Measurements from ENCODE around the gene QRICH2. TPM values are rescaled to one million over a fixed set of nuclear protein-coding genes. Genes with fewer than 3 reads are reported as not detected.

The QRICH2 gene
- total and polyA plus RNA-seq, 9 of the 15 experiments (the other 6 are each of a cell fraction or from before 2014, with no cell fraction given), result 0.03 to 1.6 (median 0.81) TPM

DNA sequence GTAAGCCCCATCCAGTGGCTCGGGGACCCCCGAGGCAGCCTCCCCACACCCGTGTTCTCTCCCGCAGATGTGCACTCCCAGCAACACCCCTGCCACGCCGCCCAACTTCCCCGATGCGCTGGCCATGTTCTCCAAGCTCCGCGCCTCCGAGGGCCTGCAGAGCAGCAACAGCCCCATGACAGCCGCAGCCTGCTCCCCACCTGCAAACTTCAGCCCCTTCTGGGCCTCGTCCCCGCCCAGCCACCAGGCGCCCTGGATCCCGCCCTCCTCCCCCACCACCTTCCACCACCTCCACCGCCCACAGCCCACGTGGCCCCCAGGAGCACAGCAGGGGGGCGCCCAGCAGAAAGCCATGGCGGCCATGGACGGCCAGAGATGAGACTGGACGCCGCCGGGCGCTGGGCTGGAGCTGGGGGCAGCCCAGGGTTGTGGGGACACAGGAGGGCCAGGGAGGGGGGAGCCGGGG is 37.9 kb downstream of the QRICH2 start (continued):
- TF ChIP-seq DNMT1 (IDR thresholded peaks at IDR 0.05), result no peak
- TF ChIP-seq, protein P1, sequence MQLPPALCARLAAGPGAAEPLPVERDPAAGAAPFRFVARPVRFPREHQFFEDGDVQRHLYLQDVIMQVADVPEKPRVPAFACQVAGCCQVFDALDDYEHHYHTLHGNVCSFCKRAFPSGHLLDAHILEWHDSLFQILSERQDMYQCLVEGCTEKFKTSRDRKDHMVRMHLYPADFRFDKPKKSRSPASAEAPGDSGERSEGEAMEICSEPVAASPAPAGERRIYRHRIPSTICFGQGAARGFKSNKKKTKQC (CRISPR knock-in tag; IDR thresholded peaks at IDR 0.05), result no peak
- no peak for TF ChIP-seq ZBTB1 (CRISPR knock-in tag; IDR thresholded peaks at IDR 0.05; ENCODE audit: borderline replicate concordance, low read depth)
- TF ChIP-seq SAFB (IDR thresholded peaks at IDR 0.05; ENCODE audit: borderline replicate concordance, low read depth, low read length), result no peak
- no peak for TF ChIP-seq NFRKB (IDR thresholded peaks at IDR 0.05; ENCODE audit: low read depth)
- TF ChIP-seq, protein P2, sequence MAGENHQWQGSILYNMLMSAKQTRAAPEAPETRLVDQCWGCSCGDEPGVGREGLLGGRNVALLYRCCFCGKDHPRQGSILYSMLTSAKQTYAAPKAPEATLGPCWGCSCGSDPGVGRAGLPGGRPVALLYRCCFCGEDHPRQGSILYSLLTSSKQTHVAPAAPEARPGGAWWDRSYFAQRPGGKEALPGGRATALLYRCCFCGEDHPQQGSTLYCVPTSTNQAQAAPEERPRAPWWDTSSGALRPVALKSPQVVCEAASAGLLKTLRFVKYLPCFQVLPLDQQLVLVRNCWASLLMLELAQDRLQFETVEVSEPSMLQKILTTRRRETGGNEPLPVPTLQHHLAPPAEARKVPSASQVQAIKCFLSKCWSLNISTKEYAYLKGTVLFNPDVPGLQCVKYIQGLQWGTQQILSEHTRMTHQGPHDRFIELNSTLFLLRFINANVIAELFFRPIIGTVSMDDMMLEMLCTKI (IDR thresholded peaks at IDR 0.05; ENCODE audit: partially characterized antibody), result no peak
- TF ChIP-seq, protein P3, sequence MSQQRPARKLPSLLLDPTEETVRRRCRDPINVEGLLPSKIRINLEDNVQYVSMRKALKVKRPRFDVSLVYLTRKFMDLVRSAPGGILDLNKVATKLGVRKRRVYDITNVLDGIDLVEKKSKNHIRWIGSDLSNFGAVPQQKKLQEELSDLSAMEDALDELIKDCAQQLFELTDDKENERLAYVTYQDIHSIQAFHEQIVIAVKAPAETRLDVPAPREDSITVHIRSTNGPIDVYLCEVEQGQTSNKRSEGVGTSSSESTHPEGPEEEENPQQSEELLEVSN (IDR thresholded peaks at IDR 0.05; ENCODE audit: borderline replicate concordance in 1 of 2, extremely low read depth in 1 of 2, insufficient read depth in 1 of 2, insufficient read length in 1 of 2, low read depth in 1 of 2, low read length in 1 of 2, poor library complexity in 1 of 2, severe bottlenecking in 1 of 2), result peak in 1 of 2 experiments; percentile 45
- TF ChIP-seq, protein P4, sequence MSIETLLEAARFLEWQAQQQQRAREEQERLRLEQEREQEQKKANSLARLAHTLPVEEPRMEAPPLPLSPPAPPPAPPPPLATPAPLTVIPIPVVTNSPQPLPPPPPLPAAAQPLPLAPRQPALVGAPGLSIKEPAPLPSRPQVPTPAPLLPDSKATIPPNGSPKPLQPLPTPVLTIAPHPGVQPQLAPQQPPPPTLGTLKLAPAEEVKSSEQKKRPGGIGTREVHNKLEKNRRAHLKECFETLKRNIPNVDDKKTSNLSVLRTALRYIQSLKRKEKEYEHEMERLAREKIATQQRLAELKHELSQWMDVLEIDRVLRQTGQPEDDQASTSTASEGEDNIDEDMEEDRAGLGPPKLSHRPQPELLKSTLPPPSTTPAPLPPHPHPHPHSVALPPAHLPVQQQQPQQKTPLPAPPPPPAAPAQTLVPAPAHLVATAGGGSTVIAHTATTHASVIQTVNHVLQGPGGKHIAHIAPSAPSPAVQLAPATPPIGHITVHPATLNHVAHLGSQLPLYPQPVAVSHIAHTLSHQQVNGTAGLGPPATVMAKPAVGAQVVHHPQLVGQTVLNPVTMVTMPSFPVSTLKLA (conservative IDR thresholded peaks at IDR 0.05), result no peak; a peak in 1 of 4 replicates
- peak; percentile 23; the same call in 1 of the 2 replicates for TF ChIP-seq MYC (IDR thresholded peaks at IDR 0.05; ENCODE audit: low read depth, low read length)
- TF ChIP-seq MYC (CRISPR knock-in tag; IDR thresholded peaks at IDR 0.05; ENCODE audit: borderline replicate concordance, low read depth), result no peak
- TF ChIP-seq, protein P5, sequence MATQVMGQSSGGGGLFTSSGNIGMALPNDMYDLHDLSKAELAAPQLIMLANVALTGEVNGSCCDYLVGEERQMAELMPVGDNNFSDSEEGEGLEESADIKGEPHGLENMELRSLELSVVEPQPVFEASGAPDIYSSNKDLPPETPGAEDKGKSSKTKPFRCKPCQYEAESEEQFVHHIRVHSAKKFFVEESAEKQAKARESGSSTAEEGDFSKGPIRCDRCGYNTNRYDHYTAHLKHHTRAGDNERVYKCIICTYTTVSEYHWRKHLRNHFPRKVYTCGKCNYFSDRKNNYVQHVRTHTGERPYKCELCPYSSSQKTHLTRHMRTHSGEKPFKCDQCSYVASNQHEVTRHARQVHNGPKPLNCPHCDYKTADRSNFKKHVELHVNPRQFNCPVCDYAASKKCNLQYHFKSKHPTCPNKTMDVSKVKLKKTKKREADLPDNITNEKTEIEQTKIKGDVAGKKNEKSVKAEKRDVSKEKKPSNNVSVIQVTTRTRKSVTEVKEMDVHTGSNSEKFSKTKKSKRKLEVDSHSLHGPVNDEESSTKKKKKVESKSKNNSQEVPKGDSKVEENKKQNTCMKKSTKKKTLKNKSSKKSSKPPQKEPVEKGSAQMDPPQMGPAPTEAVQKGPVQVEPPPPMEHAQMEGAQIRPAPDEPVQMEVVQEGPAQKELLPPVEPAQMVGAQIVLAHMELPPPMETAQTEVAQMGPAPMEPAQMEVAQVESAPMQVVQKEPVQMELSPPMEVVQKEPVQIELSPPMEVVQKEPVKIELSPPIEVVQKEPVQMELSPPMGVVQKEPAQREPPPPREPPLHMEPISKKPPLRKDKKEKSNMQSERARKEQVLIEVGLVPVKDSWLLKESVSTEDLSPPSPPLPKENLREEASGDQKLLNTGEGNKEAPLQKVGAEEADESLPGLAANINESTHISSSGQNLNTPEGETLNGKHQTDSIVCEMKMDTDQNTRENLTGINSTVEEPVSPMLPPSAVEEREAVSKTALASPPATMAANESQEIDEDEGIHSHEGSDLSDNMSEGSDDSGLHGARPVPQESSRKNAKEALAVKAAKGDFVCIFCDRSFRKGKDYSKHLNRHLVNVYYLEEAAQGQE (IDR thresholded peaks at IDR 0.05; ENCODE audit: borderline replicate concordance), result no peak
- TF ChIP-seq, protein P5 (CRISPR knock-in tag; IDR thresholded peaks at IDR 0.05; ENCODE audit: low read depth), result no peak
- TF ChIP-seq, protein P6, sequence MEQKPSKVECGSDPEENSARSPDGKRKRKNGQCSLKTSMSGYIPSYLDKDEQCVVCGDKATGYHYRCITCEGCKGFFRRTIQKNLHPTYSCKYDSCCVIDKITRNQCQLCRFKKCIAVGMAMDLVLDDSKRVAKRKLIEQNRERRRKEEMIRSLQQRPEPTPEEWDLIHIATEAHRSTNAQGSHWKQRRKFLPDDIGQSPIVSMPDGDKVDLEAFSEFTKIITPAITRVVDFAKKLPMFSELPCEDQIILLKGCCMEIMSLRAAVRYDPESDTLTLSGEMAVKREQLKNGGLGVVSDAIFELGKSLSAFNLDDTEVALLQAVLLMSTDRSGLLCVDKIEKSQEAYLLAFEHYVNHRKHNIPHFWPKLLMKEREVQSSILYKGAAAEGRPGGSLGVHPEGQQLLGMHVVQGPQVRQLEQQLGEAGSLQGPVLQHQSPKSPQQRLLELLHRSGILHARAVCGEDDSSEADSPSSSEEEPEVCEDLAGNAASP (IDR thresholded peaks at IDR 0.05), result no peak

Data from K562 (cell line).